HG02610 (cell line): ENCODE results near the gene VRK3.
A peak's percentile ranks its signal among the peaks of the same experiment; 100 is the strongest.

Experiments
- ATAC-seq: cut with Tn5 transposase; IDR thresholded peaks from one replicate; pipeline ENCODE4 v1.9.1; 2021; ENCODE audit warnings: mild to moderate bottlenecking, moderate library complexity; ENCODE audit not compliant: unreplicated experiment

Gene VRK3

GRCh38 chr19:49933643-49934042 is 91.5 kb downstream of the VRK3 start:
- ATAC-seq = no peak

GRCh38 chr19:49932731-49933131 is 92.4 kb downstream of the VRK3 start:
- ATAC-seq = no peak

GRCh38 chr19:49932041-49932451 is 93.1 kb downstream of the VRK3 start:
- no peak for ATAC-seq

GRCh38 chr19:49931293-49932040 is 93.7 kb downstream of the VRK3 start:
- ATAC-seq = no peak

GRCh38 chr19:49930483-49931011 is 94.6 kb downstream of the VRK3 start:
- ATAC-seq = no peak

- ATAC-seq = peak; percentile 71
These were observed 95.3 kb downstream of the VRK3 start for GRCh38 chr19:49929611-49930482.

- peak; percentile 55 for ATAC-seq
These were observed 96.0 kb downstream of the VRK3 start, which contains the start of the genes ATF5 and NUP62 for GRCh38 chr19:49929121-49929610. Gene ATF5 (plus strand): TSS chr19:49929205. CDS start chr19:49930851, 1,646 bp downstream. Gene NUP62 (minus strand): TSS chr19:49929504. CDS start chr19:49909807, 19,697 bp downstream.

GRCh38 chr19:49927526-49928264 is 97.5 kb downstream of the VRK3 start:
- no peak for ATAC-seq

GRCh38 chr19:49926515-49926914 is 98.7 kb downstream of the VRK3 start:
- no peak for ATAC-seq
